NT2/D1 (cell line): ENCODE data around the gene PTPRT.

Source experiments
- DNase-seq: peaks from one replicate; pipeline ENCODE4 v3.0.0-alpha.2; 2011; ENCODE audit warnings: low read depth, low spot score
- H3K27me3 ChIP-seq: 2 replicates; pipeline ENCODE4 v1.6.0; 2011; ENCODE audit warnings: mild to moderate bottlenecking; ENCODE audit not compliant: insufficient read length, insufficient read depth
- H3K36me3 ChIP-seq: 2 replicates; pipeline ENCODE4 v1.6.1; 2011; ENCODE audit warnings: mild to moderate bottlenecking, low read length, mixed read lengths; ENCODE audit not compliant: insufficient read depth, insufficient read length
- H3K4me1 ChIP-seq: 2 replicates; pipeline ENCODE4 v1.5.1; 2011; ENCODE audit not compliant: insufficient read depth, insufficient read length
- H3K4me3 ChIP-seq: 2 replicates; pipeline ENCODE4 v1.5.1; 2011; ENCODE audit warnings: low read depth; ENCODE audit not compliant: insufficient read length
- H3K9ac ChIP-seq: 2 replicates; pipeline ENCODE4 v1.6.0; 2011; ENCODE audit warnings: low read depth; ENCODE audit not compliant: insufficient read length
- H3K9me3 ChIP-seq: 2 replicates; pipeline ENCODE4 v1.5.1; 2011; ENCODE audit warnings: mild to moderate bottlenecking, low read length; ENCODE audit not compliant: insufficient read depth
- SUZ12 ChIP-seq: IDR thresholded peaks from 2 replicates; pipeline ENCODE4 v1.6.1; 2011; ENCODE audit not compliant: insufficient read length, insufficient read depth; ENCODE audit errors: extremely low read depth
- YY1 ChIP-seq: IDR thresholded peaks from 2 replicates; pipeline ENCODE4 v1.6.1; 2011; ENCODE audit not compliant: insufficient read length, insufficient read depth
- ZNF274 ChIP-seq: IDR thresholded peaks from 2 replicates; pipeline ENCODE4 v1.6.1; 2011; ENCODE audit warnings: mild to moderate bottlenecking, low read depth, low read length

PTPRT gene

GRCh38 chr20:42938441-42939205 lies 251.1 kb downstream of the PTPRT start:
- Histone ChIP-seq H3K9me3 (no peaks in the 10 kb centered on the region), H3K4me3 (no peak overlapping the region), H3K9ac (no peak overlapping the region), H3K4me1 (no peaks in the 10 kb centered on the region), H3K36me3 (no peaks in the 10 kb centered on the region), H3K27me3 (no peaks in the 10 kb centered on the region)
- DNase-seq, result no peak
- TF ChIP-seq SUZ12 (no peak), YY1 (no peak), ZNF274 (no peak)

DNA sequence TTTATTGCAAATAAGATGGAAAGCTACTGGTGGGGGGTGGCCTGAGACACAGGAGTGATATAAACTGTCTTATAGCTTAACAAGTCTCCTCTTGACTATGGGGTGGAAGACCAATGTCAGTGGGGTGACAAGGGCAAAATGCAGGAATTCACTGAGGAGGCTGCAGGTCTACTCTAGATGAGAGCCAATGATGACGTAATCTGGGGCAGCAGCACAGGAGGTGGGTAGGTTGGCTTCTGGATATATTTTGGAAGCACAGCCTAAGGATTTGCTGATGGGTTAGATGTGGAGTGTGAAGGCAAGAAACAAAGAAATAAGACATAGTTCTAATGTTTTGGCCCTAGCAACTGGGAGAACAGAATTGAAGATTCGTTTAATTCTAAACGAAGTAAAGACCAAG lies 253.2 kb downstream of the PTPRT start:
- H3K4me3 ChIP-seq, result no peak overlapping the region
- no peak for DNase-seq
- no peaks in the 10 kb centered on the region for H3K9me3 ChIP-seq
- no peaks in the 10 kb centered on the region for H3K36me3 ChIP-seq
- H3K4me1 ChIP-seq, result no peaks in the 10 kb centered on the region
- no peaks in the 10 kb centered on the region for H3K27me3 ChIP-seq
- H3K9ac ChIP-seq, result no peak overlapping the region
- TF ChIP-seq YY1 (no peak), ZNF274 (no peak), SUZ12 (no peak)

GRCh38 chr20:42924215-42924614 lies 265.5 kb downstream of the PTPRT start:
- Histone ChIP-seq H3K36me3 (no peaks in the 10 kb centered on the region), H3K4me3 (no peak overlapping the region), H3K9ac (no peak overlapping the region), H3K27me3 (no peaks in the 10 kb centered on the region), H3K9me3 (0 out of 2 replicates have a peak, but pooled peaks cover 3% of the 10 kb centered on the region), H3K4me1 (no peaks in the 10 kb centered on the region)
- DNase-seq, result no peak
- TF ChIP-seq ZNF274, result no peak
- no peak for TF ChIP-seq YY1
- TF ChIP-seq SUZ12, result no peak

DNA sequence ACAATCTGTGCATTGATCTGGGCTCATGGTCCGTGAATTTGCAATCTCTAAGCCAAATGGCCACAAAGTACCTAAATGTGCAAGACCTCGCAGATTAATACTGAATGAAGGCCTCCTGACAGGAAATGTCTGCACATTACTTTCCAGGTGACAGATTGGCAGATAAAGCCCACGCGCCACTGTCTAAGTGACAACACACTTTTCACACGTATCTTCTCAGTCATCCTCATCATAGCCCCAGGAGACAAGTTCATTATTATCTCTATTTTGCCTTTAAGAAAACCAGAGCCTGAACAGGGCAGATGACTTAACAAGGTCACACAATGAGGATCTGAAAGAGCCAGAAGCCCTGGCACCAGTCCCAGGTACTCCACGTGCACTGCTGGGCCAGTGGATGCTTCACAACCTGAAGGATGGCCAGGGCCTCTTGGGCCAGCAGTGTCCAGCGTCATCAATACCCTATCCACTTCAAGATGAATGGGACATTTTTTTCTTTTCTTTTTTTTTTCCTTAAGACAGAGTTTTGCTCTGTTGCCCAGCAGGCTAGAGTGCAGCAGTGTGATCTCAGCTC lies 266.3 kb downstream of the PTPRT start:
- no peaks in the 10 kb centered on the region for H3K27me3 ChIP-seq
- no peak overlapping the region for H3K4me3 ChIP-seq
- H3K9me3 ChIP-seq, result 0 out of 2 replicates have a peak, but pooled peaks cover 6% of the 10 kb centered on the region
- DNase-seq, result no peak
- H3K4me1 ChIP-seq, result no peaks in the 10 kb centered on the region
- H3K36me3 ChIP-seq, result no peaks in the 10 kb centered on the region
- H3K9ac ChIP-seq, result no peak overlapping the region
- TF ChIP-seq ZNF274, result no peak
- no peak for TF ChIP-seq SUZ12
- no peak for TF ChIP-seq YY1

DNA sequence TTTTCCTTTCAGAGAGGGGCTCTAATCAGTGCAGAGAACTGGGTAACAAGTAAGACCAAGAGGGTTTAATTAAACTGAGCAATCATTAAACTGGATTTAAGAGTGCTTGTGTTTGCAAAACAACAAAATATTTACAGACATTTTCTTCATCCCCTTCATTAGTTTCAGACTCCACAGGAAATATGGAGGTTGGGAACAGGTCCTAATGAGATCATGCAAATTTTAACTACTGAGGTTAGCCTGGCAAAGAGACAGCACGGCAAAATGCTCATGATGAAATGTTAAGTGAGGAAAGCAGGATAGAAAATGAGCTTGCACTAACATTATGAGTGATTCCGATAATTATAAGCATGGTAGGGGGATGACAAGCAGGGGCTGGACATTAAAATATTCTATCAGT lies 268.9 kb downstream of the PTPRT start:
- Histone ChIP-seq H3K4me1 (no peaks in the 10 kb centered on the region), H3K9me3 (peaks cover 10% of the 10 kb centered on the region; the same call in 1 of the 2 replicates), H3K27me3 (no peaks in the 10 kb centered on the region), H3K36me3 (no peaks in the 10 kb centered on the region), H3K9ac (no peak overlapping the region), H3K4me3 (no peak overlapping the region)
- TF ChIP-seq ZNF274 (no peak), YY1 (no peak), SUZ12 (no peak)
- DNase-seq, result no peak

GRCh38 chr20:42919316-42919715 lies 270.4 kb downstream of the PTPRT start:
- no peaks in the 10 kb centered on the region for H3K27me3 ChIP-seq
- DNase-seq, result no peak
- TF ChIP-seq YY1 (no peak), ZNF274 (no peak), SUZ12 (no peak)
- H3K4me3 ChIP-seq, result no peak overlapping the region
- no peak overlapping the region for H3K9ac ChIP-seq
- peaks cover 10% of the 10 kb centered on the region; the same call in 1 of the 2 replicates for H3K9me3 ChIP-seq
- no peaks in the 10 kb centered on the region for H3K36me3 ChIP-seq
- H3K4me1 ChIP-seq, result peaks cover 2% of the 10 kb centered on the region

DNA sequence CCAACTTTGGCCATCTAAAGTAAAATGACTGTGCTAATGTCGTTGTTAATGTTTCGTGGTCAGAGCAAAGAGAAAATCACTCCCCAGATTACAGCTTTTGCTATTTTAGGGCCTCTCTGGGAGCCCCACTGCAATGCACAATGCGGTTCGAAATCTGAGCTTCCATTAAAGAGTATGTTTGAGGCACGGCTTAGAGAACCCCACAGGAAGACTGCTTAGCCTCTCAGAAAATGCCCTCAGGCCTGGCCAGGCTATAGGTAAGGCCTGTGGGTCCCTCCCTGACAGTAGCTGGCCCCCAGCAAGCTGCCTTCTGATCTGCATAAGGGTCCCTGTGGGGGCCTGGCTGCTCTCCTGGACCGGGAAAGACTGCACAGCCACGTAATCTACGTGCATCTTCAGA lies 274.6 kb downstream of the PTPRT start:
- TF ChIP-seq SUZ12 (no peak), ZNF274 (no peak), YY1 (no peak)
- no peak for DNase-seq
- peaks cover 10% of the 10 kb centered on the region; the same call in 1 of the 2 replicates for H3K9me3 ChIP-seq

More for the DNA sequence above, 274.6 kb downstream of the PTPRT start:
- H3K36me3 ChIP-seq, result no peaks in the 10 kb centered on the region
- H3K4me3 ChIP-seq, result no peak overlapping the region
- H3K4me1 ChIP-seq, result peaks cover 2% of the 10 kb centered on the region
- H3K27me3 ChIP-seq, result no peaks in the 10 kb centered on the region
- H3K9ac ChIP-seq, result no peak overlapping the region
